ENCODE results near the gene KCNIP2.
A peak's percentile ranks its signal among the peaks of the same experiment; 100 is the strongest.

The KCNIP2 gene

DNA sequence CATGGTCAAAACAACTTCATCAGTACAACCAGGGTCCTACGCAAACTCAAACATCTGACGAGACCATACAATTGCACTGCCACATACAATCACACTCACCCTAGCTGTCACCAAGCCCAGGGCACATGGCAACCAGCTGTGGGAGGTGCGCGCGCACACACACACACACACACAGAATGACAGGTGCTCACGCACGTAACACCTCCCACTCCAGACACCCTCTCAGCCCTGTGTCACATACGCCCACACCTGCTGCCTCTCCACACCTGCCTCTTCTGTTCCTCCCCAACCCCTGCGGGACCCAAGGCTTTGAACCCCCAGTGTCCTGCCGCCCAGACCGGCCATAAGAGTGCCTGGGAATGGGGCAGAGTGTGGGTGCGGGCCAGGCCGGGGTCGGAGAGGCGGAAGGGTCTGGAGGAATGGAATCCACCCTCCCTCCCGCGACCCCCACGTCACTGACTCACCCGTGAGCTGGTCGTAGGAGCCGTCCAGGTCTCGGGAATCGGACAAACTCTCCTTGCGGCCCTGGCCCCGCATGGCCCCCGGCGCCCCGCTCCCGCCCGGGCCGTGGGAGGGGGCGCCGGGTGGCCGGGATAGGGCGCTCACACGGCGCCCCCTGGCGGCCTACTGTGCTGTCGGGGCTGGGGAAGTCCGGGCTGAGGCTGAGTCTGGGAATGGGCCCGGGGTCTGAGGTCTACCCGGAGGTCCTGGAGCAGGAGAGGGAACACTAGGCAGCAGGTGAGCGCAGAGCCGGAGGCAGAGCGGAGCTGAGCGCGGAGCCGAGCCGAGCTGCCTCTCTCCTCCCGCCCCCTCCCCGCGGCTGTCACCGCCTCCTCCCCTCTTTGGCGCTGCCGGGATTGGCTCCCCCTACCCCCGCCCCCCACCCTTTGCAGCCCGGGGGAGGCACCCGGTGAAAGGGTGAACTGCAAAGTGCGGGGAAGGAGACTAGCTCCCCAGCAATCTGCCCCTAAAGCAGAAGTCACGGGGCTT, at the start of gene KCNIP2:
TSS of gene KCNIP2 (minus strand) at position 769 of the 990 bp plus-strand sequence. CDS start at position 537, 232 bp downstream.
- peak; percentile 94 for DNase-seq (ENCODE audit: low read depth, low spot score)

DNA sequence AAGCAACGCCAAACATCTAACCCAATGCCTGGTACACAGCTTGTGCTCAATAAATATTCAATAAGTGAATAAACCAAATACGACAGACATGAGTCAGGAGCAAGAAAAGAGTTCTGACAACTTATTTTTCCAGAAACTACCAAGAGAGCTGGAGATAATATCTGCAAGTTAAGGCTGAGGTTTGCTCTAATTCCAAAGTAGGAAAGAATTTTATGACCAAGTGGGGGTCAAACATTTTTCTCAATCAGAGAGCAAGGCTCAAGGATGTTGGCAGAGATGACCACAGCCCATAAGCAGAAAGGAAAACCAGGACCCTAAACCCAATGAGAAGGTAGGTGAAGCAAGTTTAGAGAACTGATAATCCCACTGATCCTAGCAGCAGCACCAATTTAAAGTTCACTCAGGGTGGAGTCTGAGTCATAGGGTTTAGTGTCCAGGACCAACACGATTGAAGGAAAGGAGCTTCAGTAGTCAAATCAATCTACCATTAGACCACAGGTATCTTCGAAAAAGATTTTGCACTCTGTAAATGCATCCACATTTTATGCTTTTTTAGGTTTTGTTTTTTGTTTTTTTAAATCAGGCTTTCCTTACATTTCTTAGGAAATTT, 49.3 kb upstream of the KCNIP2 start:
- no peak for DNase-seq (ENCODE audit: low read depth, low spot score)

DNA sequence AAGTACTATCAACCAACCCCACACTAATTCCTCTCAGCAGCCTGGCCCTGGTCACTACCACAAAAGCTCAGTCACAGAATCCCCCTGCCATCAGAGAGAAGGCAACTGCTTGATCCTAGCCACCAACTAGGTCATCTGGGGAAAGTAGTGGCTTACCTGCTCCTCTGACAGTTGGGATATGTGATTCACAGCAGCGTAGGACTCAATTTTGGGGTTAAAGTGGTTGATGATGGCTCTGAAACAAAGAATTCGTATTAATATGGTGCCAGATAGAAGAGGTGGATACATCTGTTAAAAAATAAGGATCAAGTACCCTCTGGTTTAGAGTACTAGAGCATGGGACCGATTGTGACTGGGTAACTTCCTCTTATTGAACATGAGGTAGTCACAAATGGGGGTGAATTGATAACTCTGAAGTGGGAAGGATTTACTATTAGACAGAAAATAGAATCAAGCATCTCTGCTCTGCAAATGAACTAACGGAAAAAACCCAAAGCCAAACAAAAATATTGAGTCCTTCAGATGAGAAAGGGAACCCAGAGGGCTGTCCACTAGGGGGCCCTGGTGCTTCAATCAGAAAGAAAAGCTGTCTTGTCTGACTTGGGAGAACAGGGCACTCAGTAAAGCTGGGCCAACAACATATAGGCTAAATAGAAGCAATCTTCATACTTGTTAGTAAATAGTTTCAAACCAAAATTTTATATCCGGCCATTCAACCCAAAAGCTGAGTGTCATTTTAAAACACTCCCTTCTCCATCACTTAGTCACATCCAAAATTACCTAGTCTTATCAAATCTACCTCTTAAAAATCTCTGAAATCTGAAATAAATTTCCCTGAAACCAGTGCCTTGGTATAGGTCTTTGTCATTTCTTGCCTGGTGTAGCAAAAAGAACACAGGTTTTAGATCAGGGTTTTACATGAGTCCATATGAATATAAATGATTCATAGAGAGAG, 45.9 kb upstream of the KCNIP2 start:
- peak; percentile 70 for DNase-seq (ENCODE audit: low read depth, low spot score)

DNA sequence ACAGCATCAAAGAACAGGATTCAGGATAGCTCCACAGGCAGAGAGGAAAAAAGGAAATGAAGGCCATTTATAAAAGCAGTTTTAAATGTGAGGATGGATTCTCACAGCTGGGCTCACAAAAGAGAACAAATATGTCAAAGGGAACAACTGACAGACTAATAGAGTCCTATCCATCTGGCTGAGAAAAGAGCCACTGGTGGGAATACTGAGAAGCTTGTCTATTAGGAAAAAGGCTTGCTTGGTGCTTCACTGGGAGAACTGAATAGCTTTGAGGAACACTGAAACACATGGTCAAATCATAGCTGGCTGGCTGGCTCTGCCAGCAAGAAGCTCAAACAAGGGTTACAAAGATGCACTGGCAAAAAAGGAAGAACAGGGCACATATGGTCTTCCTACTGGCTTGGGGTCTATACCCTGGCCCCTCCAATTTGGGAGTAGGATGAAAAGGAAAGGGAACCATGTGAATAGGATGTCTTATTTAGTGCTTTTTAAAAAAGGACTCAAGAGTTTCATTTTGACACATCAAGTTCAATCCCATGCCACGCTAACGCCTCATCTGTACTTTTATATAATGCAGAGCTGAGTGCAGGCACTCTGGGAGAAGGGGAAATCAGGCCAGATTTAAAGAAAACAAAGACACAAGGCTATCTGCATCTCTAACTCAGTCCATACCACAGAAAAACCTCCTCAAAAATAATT, 44.8 kb upstream of the KCNIP2 start:
- DNase-seq (ENCODE audit: low read depth, low spot score): no peak

DNA sequence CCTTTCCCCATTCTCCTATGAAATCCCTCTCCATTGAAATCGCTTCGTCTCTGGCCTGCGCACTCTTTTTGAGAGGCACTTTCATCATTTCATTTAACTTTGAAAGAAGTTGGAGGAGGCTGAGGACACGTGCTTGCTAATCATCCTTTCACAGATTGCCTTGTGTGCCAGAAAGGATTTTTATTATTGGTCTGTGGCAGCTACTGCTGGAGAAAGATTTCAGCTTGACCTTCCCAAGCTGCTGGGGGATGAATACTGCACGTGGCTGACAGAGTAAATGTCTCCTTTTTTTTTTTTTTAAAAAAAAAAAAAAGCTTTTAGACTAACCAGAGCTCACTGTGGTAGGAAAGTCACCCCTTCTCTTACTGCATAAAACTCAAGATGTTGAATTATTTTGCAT, 44.2 kb upstream of the KCNIP2 start:
- no peak for DNase-seq (ENCODE audit: low read depth, low spot score)

DNA sequence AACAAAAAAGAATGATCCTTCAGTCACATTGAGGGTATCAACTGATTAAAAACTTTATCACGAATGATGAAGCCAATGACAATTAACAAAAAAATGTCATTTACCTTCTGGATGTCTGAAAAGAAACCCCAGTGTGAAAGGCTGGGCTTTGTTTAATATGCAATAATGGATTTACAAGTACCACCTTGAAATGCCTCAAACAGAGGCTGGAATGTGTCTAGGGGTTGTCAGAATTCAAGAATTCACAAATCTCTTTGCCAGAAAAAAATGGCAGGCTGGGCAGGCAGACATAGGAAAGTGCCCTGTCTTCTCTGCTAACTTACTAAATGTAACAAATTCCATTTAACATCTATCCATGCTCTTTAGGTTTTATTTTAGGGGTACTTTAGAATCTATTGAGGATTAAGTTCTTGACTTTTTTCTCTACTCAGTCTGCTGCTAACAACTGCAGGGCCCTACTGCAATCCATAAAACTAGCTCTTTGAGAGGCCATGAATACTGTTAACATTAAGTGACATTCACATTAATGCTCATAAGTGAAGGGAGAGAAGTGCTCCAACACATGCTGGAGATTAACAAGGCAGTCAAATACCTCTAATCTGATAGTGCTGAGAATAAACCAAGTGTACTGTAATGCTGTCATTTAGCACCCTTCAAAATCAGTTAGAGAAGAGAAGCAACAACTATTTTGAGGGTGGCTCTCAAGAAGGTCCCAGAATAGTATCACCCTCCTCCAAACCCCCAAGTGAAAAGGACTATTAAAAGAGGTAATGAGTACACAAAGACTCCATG, 43.1 kb upstream of the KCNIP2 start:
- DNase-seq (ENCODE audit: low read depth, low spot score): no peak

DNA sequence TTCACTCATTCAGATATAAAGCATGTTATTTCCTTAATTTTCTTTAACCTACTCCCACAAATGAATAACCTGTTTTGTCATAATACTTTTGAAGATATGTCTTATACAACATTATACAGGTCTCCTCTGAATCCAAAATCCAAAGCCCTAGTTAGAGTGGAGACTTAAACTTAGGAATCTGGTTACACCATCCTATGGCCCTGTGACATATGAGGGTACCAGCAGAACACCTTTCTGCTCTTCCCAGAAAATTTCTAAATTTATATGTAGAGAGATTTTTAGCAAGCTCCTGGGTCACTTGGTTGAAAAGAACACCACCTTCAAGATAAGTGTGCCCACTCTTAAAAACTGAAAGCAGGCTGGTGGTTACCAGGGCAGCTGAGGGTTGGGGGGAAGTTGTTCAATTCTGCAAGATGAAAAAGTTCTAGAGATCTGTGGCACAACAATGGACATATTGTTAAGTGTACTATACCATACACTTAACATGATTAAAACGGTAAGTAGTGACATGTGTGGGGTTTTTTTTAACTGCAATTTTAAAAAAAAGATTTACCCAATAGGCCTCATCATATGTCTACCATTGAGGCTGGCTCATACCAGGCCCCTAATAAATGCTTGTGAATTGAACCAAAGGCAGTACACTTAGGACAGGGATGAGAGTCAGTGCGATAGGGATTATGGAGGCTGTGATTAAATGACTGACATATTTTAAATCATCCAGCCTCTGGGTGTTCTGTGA, 37.6 kb upstream of the KCNIP2 start:
- DNase-seq (ENCODE audit: low read depth, low spot score): no peak

DNA sequence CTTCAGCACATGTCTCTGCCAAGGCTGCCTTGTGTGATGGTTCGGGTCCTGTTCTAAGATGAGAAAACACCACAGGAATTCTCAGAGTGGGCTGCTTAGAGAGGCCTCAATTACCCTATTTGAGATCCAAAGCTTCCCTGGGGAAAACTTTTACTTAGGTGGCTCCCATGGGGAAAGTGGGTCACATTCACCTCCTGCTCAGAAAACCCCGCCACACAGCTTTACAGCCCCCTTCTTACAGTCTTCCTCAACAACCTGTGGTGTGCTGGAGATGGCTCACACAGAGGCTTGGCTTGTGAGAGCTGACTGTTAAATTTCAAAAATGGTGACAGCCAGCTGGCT, 36.6 kb upstream of the KCNIP2 start:
- no peak for DNase-seq (ENCODE audit: low read depth, low spot score)

DNA sequence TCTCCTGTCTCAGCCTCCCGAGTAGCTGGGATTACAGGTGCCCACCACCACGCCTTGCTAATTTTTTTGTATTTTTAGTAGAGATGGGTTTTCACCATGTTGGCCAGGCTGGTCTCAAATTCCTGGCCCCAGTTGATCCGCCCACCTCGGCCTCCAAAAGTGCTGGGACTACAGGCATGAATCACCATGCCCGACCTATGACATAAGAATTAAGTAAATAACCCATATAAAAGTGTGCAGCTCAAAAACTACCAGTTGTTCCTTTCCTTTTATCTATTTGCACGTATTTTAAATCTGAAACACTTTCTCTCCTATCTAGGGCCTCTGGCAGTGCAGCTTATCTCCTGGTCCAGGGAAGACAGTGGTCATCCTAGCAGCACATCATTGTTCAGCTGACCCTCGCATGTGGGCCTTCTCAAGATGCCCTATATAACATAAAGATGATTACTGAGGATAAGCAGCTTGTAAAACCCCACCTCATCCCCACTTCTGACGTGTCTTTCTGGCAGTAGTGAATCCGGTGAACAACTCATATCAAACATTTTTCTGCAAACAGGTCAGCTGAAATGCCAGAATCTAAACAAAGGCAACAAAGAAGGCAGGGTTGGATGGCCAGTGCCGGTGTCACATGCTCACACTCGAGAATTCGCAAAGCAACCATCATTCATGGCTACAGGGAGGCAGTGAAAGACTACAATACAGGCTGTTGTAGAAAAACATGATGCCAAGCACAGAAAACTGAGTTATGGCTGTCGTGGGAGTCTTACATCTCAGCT, 36.0 kb upstream of the KCNIP2 start:
- DNase-seq (ENCODE audit: low read depth, low spot score): no peak

DNA sequence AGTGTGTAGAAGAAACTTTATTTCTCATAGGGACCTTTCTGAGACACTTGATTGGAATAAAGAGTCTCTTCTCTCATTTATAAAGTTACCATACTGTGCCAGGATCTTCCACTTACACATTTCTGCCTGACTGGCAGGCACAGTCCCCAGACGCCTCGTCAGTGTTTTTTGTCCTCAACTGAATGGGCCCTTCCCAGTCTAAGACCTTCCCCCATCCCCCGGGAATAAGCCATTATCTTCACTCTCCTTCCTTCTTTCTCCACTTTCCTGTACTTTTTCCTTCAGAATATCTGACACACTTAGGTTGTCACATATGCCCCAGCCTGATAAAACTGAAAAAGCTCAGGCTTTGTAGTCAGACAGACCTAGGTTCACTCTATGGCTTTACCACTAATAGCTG, 35.3 kb upstream of the KCNIP2 start:
- DNase-seq (ENCODE audit: low read depth, low spot score): no peak

DNA sequence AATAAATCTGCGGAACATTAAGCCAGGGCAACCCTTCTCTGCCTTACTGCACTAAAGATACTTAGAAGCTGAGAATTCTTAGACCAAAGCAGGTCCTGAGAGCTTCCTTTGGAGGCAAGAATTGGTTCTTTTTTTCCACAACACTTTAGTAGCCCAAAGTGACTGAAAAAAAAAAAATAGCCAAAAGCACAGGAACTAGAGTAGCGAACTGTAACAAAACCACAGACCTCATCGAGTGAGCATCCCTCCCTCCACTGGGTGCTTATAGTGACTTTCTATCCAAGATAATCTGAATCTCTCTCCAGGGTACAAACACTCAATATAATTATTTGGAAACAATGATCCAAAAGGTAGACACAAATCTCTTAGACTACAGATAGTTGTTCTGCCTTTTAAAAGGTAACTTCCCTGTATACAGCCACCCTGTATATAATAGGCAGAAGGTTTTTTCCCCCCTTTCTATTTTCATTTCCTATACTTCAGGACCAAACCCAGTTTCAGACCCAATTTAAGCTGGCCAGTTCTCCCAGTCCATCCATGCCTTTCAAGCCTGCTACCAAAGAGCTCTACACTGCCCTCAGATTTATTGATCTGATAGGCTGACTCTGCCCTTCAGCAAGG, 31.6 kb upstream of the KCNIP2 start:
- DNase-seq (ENCODE audit: low read depth, low spot score): no peak

DNA sequence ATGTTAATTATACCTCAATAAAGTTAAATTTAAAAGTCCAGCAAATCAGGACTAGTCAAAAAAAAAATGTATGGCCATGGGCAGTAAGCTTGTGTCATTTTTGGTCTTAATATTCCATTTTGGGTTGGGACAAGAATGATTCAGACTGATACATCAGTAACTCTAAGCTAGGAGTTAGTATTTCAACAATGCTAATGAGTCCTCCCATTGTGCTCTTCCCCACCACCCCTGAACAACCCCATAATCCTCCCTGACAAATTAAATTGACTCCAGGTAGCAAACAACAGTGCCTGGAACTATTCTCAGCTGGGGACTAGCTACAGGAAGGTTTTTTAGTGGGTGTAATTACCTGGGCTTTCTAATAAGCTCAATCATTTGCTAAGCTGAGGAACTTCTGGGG, 30.7 kb upstream of the KCNIP2 start:
- DNase-seq (ENCODE audit: low read depth, low spot score): no peak

DNA sequence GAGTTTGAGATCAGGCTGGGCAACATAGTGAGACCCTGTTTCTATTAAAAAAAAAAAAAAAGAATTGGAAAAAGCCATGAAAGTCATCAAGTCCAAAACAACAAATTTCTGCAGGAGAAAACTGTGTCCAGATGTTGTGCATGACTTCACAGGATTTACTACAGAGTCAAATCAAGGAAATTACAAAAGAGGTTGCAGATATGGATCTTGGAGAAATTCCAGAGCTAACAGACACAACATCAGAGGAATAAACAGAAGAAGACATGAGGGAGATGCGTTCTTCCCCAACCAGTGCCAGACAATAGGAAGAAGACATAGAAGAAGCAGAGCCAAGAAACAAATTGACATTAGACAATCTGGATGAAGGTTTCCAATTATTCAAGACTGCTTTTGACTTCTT, 24.3 kb upstream of the KCNIP2 start:
- no peak for DNase-seq (ENCODE audit: low read depth, low spot score)

DNA sequence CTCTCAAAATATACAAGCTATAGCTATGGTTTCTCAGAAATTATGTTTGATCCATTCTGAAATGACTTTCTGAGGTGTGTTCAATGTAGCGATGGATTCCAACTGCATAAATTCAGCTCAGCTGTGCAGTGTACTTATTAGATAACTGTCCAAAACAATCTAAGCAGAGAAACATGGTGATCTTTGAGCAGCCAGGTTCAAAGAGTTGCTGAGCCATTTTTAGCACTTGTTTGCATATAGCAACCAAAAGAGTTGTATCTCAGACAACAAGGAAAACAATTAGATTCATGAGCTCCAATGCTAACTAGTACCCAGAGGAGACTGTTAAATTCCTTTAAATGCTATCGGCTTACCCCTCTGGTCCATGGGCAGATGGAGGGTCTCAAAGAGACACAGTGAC, 15.9 kb upstream of the KCNIP2 start:
- DNase-seq (ENCODE audit: low read depth, low spot score): no peak

DNA sequence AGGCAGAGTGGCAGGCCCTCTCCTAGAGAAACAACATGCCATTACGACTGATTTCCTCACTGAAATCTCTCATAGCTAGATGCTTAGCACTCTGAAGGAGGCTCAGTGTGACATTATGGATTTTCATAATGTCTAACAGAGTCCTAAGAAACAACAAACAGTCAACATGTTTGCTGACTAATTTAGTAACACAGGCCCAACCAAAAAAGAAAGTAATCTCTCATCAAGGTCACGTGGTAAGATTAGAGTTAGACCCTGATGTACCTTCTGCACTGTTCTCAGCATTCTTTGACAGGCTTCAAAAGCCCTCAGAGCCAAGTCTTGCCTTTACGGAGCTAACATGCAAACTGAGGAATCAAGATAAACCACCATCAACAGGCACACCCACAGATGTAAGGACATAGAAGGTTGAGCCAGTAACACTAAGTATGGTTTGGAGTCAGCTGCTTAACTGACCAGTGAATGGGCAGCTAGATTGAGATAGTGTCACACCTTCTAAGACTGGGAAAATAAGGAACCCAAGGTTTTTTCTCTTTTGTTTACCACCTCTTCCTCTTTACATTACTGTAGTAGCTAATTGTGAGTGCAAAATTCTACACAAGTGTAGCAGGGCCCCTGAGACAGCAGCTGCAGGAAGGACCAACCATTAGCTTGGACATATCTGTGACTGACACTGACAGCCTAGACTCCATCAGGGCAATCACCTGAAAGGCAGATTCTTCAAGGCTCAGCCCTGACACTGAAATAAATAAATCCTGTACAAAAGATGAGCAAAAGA, 15.3 kb upstream of the KCNIP2 start:
- DNase-seq (ENCODE audit: low read depth, low spot score): no peak

DNA sequence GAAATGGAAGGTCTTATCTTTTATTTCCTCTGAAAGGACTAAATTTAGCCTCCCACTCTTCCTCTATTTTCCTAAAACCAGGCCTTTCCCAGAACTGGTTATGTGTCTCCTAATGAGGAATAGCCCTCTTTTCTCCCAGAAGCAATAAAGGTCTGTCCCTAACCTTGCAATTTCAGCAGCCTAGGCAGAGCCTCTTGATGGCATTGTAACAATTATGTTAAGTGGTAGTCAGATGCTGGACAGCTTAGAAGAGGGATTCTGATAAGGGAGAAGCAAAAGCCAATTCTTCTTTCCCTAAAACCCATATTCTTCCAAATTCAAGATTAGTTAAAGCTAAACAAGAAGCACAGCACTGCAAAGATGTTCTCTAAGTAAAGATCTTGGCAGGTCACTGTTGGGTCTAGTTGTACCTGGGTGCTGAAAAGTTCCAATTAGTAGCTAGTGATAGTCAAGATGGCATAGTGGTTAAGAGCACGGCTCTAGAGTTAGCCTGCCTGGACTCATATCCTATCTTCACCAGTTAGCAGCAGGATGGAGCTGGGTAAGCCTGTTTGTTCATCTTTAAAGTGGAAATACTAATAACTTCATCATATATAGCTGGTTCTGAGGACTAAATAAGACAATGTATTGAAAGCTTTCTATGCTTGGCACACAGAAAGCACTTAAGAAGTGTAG, 14.3 kb upstream of the KCNIP2 start:
- no peak for DNase-seq (ENCODE audit: low read depth, low spot score)

DNA sequence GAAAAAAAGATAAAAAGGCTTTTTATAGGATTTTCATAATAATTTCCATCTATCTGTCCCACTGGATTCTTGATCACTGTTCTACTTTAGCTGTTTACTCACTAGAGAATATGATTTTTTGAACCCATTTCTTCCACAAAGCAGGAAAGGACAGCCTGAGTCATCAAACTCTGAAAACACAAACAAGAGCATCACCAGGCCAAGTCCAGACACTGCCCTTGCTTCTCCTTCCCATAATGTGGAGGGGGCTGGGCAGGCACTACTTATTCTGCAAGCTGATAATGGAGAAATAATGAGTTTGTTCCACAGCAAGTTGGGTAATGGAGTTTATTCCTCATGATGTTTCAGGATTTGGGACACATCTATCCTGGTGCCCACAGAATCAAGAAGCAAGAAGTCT, 13.0 kb upstream of the KCNIP2 start:
- no peak for DNase-seq (ENCODE audit: low read depth, low spot score)
